Smooth muscle cell (in vitro differentiated cells): ENCODE data around the gene GJB2. TPM values are rescaled to one million over a fixed set of nuclear protein-coding genes. Genes with fewer than 3 reads are reported as not detected.

ENCODE experiments used
- DNase-seq: peaks from one replicate; lab custom pipeline; 2025; ENCODE audit not compliant: unreplicated experiment; lab: John Stamatoyannopoulos, UW
- H2AFZ ChIP-seq: fragments of 200-600 bp; sonication (generic); 2 replicates; pipeline ENCODE4 v1.6.0; 2016; ENCODE audit warnings: antibody characterized with exemption, low read depth, mild to moderate bottlenecking
- H3F3A ChIP-seq: fragments of 200-600 bp; sonication (generic); 2 replicates; pipeline ENCODE4 v1.6.0; 2017; ENCODE audit warnings: antibody characterized with exemption, low read depth
- H3K27ac ChIP-seq: fragments of 200-600 bp; sonication (generic); 2 replicates; pipeline ENCODE4 v1.5.1; 2016; ENCODE audit warnings: low read depth, mild to moderate bottlenecking
- H3K27me3 ChIP-seq: fragments of 200-600 bp; sonication (generic); 2 replicates; pipeline ENCODE4 v1.6.1; 2016; ENCODE audit warnings: low read depth, mild to moderate bottlenecking
- H3K36me3 ChIP-seq: fragments of 200-600 bp; sonication (generic); 2 replicates; pipeline ENCODE4 v1.5.1; 2016; ENCODE audit warnings: low read depth
- H3K4me1 ChIP-seq: fragments of 200-600 bp; sonication (generic); 2 replicates; pipeline ENCODE4 v1.5.1; 2016; ENCODE audit warnings: low read depth
- H3K4me2 ChIP-seq: fragments of 200-600 bp; sonication (generic); 2 replicates; pipeline ENCODE4 v1.6.0; 2016; ENCODE audit warnings: mild to moderate bottlenecking
- H3K4me3 ChIP-seq: fragments of 200-600 bp; sonication (generic); 2 replicates; pipeline ENCODE4 v1.5.1; 2016; ENCODE audit warnings: mild to moderate bottlenecking
- H3K79me2 ChIP-seq: fragments of 200-600 bp; sonication (generic); 2 replicates; pipeline ENCODE4 v1.6.0; 2016; ENCODE audit warnings: low read depth, mild to moderate bottlenecking
- H3K9ac ChIP-seq: fragments of 200-600 bp; sonication (generic); 2 replicates; pipeline ENCODE4 v1.6.0; 2016; ENCODE audit warnings: low read depth
- H3K9me3 ChIP-seq: fragments of 200-600 bp; sonication (generic); replicated peaks from 2 replicates; pipeline ENCODE4 v1.5.1; 2016; ENCODE audit warnings: low read depth
- H4K20me1 ChIP-seq: fragments of 200-600 bp; sonication (generic); 2 replicates; pipeline ENCODE4 v1.6.0; 2016; ENCODE audit warnings: low read depth
- CTCF ChIP-seq: fragments of 200-600 bp; sonication (generic); IDR thresholded peaks from 2 replicates; pipeline ENCODE4 v1.5.1; 2017; ENCODE audit warnings: borderline replicate concordance, mild to moderate bottlenecking, antibody characterized with exemption; ENCODE audit not compliant: insufficient read depth, poor library complexity, severe bottlenecking
- WGBS: methylation state at CpG from one replicate; pipeline ENCODE4 v1.1.7; 2016; ENCODE audit warnings: low lambda C conversion rate; 5-methylcytosine and 5-hydroxymethylcytosine counted together
- polyA plus RNA-seq: library from polyadenylated mRNA; unstranded; fragments of >200 nt; fragmentation: Nextera tagmentation; extraction: Ambion mirVana; gene quantifications from 2 replicates; pipeline ENCODE4 v1.2.1, GENCODE V29; 2016
- total RNA-seq: library from RNA; depleted of rRNA; stranded (reverse); fragments of >200 nt; gene quantifications from 2 replicates; pipeline ENCODE4 v1.2.3, GENCODE V29; 2014

Gene GJB2
- total and polyA plus RNA-seq, 2 experiments from 2014 or later: 42.9 to 115 TPM

GRCh38 chr13:20217168-20217567, 24.4 kb upstream of the GJB2 start:
- Histone ChIP-seq H3K4me1 (no peaks in the 10 kb centered on the region), H3K79me2 (no peaks in the 10 kb centered on the region), H2AFZ (no peak overlapping the region), H3K4me3 (no peak overlapping the region), H3K27me3 (peaks cover 21% of the 10 kb centered on the region), H4K20me1 (no peaks in the 10 kb centered on the region), H3K9ac (no peak overlapping the region), H3K4me2 (no peak overlapping the region), H3K9me3 (no peaks in the 10 kb centered on the region), H3K36me3 (no peaks in the 10 kb centered on the region), H3K27ac (no peak overlapping the region), H3F3A (no peaks in the 10 kb centered on the region)
- 69% methylated on average over 3 of the region's 3 CpGs for WGBS
- no peak for DNase-seq
- no peak for TF ChIP-seq CTCF

GRCh38 chr13:20209948-20210347, 17.2 kb upstream of the GJB2 start:
- no peak overlapping the region for H2AFZ ChIP-seq
- no peaks in the 10 kb centered on the region for H3K36me3 ChIP-seq
- no peak overlapping the region for H3K4me3 ChIP-seq
- no peak for TF ChIP-seq CTCF
- no peak overlapping the region for H3K4me2 ChIP-seq
- H3K4me1 ChIP-seq: no peaks in the 10 kb centered on the region
- no peak overlapping the region for H3K27ac ChIP-seq
- H4K20me1 ChIP-seq: no peaks in the 10 kb centered on the region
- 91% methylated on average over 1 of the region's 1 CpG for WGBS
- H3K9ac ChIP-seq: no peak overlapping the region
- no peaks in the 10 kb centered on the region for H3K79me2 ChIP-seq
- H3K9me3 ChIP-seq: no peaks in the 10 kb centered on the region
- peaks cover 5% of the 10 kb centered on the region for H3K27me3 ChIP-seq
- no peak for DNase-seq
- no peaks in the 10 kb centered on the region for H3F3A ChIP-seq

- no peaks in the 10 kb centered on the region for H3K4me1 ChIP-seq
- no peak overlapping the region for H2AFZ ChIP-seq
- no peak overlapping the region for H3K9ac ChIP-seq
- H3K27ac ChIP-seq: no peak overlapping the region
- H3K4me2 ChIP-seq: no peak overlapping the region
- H3K27me3 ChIP-seq: peaks cover 5% of the 10 kb centered on the region
- H3K79me2 ChIP-seq: no peaks in the 10 kb centered on the region
- no peaks in the 10 kb centered on the region for H3K36me3 ChIP-seq
- no peaks in the 10 kb centered on the region for H3F3A ChIP-seq
- 71% methylated on average over 16 of the region's 16 CpGs for whole genome bisulfite sequencing
- TF ChIP-seq CTCF: no peak
- no peaks in the 10 kb centered on the region for H4K20me1 ChIP-seq
- no peak overlapping the region for H3K4me3 ChIP-seq
- DNase-seq: no peak
- H3K9me3 ChIP-seq: peaks cover 4% of the 10 kb centered on the region
Measured at GRCh38 chr13:20206698-20207235, 14.0 kb upstream of the GJB2 start.

GRCh38 chr13:20206065-20206697, 13.4 kb upstream of the GJB2 start:
- Histone ChIP-seq H3K4me1 (no peaks in the 10 kb centered on the region), H2AFZ (no peak overlapping the region), H4K20me1 (no peaks in the 10 kb centered on the region), H3K27ac (no peak overlapping the region), H3K36me3 (no peaks in the 10 kb centered on the region), H3K79me2 (no peaks in the 10 kb centered on the region), H3K9me3 (peaks cover 4% of the 10 kb centered on the region), H3K9ac (no peak overlapping the region), H3K4me3 (no peak overlapping the region), H3F3A (no peaks in the 10 kb centered on the region), H3K27me3 (peaks cover 5% of the 10 kb centered on the region), H3K4me2 (no peak overlapping the region)
- 85% methylated on average over 11 of the region's 11 CpGs for WGBS
- TF ChIP-seq CTCF: no peak
- no peak for DNase-seq
